Sigmoid colon (tissue), 4 donors: ENCODE data around the gene TMEM119.

ENCODE experiments used
- CTCF ChIP-seq, 4 experiments: fragments of 450-650 bp in 3 of 4; fragments of 200-600 bp in 1 of 4; IDR thresholded peaks; one replicate each; pipeline ENCODE4 v1.5.1; 2016 to 2019; ENCODE audit warnings: antibody characterized with exemption in 4 of 4, mild to moderate bottlenecking in 3 of 4, moderate library complexity in 2 of 4
- EP300 ChIP-seq, 4 donors: sonication (generic); formaldehyde crosslinking; IDR thresholded peaks; one replicate each; pipeline ENCODE4 v1.6.1; 2017; ENCODE audit warnings: antibody characterized with exemption in 4 of 4
- POLR2A ChIP-seq, 2 donors: fragments of 450-650 bp; IDR thresholded peaks; one replicate each; pipeline ENCODE4 v1.6.1; 2016; ENCODE audit warnings: antibody characterized with exemption in 2 of 2, mild to moderate bottlenecking in 2 of 2, moderate library complexity in 2 of 2

DNA sequence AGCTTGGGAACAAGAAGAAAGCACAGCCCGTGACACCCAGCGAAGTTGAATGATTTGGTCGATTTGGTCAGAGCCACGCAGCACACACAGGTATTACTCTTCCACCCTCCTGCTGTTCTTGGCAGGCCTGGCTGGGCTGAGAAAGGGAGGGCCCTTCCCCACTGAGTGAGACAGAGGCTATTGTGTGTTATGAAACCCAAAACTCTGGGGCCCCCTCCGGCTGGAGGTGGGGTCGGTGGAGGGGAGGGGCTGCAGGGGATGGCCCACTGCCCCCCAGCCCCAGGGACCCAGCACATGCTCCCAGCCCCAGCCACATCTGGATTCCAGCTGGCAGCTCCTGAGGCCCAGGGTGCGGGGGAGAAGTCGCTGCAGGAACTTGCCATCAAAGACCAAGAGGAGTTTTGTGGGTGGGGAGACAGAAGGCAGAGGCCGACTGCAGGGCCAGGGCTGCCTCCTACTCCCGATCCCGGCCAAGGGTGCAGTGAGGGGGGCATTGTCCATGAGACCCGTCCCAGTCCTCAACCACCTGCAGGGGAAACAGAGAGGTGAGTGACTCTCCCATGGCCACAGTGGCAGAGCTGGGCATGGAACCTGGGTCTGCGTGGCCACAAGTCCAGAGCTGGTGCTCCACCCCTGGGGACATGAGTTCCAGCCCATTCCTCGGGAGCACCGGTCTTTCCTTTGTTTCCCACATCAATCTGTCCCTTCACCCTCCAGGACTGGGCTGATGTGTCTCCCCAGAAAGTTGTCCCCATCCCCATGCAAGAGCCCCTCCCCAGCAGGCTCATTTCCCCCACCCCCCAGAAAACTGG is 8.7 kb downstream of the TMEM119 start:
- TF ChIP-seq CTCF (IDR thresholded peaks at IDR 0.05), result no peak
- no peak for TF ChIP-seq EP300 (IDR thresholded peaks at IDR 0.05)
- no peak for TF ChIP-seq POLR2A (IDR thresholded peaks at IDR 0.05)
